DOHH2 (cell line): ENCODE results near the gene AKAP13.

ENCODE experiments used
- EZH2phosphoT487 ChIP-seq: fragments of 200-600 bp; sonication (generic); IDR thresholded peaks from 2 replicates; pipeline ENCODE4 v1.6.1; 2017; ENCODE audit warnings: borderline replicate concordance, mild to moderate bottlenecking, antibody characterized with exemption, low read length, moderate library complexity, mixed read lengths
- TF ChIP-seq, protein P1 (sequence below): fragments of 200-600 bp; sonication (generic); IDR thresholded peaks from one replicate; pipeline ENCODE4 v1.5.1; 2014; ENCODE audit warnings: antibody characterized with exemption, mild to moderate bottlenecking, low read depth, low read length; ENCODE audit not compliant: poor library complexity, severe bottlenecking

DNA sequence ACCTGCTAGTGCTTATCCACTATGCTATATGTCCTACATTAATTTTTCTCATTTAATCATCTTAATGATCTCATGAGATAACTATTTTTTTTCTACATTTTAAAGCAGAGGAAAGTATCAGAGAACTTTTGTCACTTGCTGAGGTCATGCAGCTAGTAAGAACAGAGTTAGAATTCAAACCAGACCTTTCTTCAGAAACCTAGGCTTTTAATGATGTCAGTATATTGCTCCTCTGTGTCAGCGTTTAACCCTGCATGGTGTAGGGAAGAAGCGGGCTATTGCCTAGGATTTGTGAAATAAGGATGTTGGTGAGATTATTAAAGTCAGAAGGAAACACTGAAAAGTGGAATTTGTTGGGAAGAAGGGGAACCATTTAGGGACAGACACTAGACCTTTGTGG, 121.2 kb downstream of the AKAP13 start:
- TF ChIP-seq, protein P1, sequence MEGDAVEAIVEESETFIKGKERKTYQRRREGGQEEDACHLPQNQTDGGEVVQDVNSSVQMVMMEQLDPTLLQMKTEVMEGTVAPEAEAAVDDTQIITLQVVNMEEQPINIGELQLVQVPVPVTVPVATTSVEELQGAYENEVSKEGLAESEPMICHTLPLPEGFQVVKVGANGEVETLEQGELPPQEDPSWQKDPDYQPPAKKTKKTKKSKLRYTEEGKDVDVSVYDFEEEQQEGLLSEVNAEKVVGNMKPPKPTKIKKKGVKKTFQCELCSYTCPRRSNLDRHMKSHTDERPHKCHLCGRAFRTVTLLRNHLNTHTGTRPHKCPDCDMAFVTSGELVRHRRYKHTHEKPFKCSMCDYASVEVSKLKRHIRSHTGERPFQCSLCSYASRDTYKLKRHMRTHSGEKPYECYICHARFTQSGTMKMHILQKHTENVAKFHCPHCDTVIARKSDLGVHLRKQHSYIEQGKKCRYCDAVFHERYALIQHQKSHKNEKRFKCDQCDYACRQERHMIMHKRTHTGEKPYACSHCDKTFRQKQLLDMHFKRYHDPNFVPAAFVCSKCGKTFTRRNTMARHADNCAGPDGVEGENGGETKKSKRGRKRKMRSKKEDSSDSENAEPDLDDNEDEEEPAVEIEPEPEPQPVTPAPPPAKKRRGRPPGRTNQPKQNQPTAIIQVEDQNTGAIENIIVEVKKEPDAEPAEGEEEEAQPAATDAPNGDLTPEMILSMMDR: no peak
- TF ChIP-seq EZH2phosphoT487: no peak
